SK-N-SH (cell line): ENCODE measurements around the gene GLS. TPM values are rescaled to one million over a fixed set of nuclear protein-coding genes. Genes with fewer than 3 reads are reported as not detected.

Source experiments
- CTCF ChIA-PET: fragments of 300-600, 350-600 bp; formaldehyde crosslinking; extraction: SDS; loops from one replicate; lab custom pipeline; 2021; lab: Yijun Ruan, JAX
- POLR2A ChIA-PET: fragments of 350-600 bp; sonication (Branson Sonifier 250); formaldehyde crosslinking; extraction: SDS; loops from one replicate; lab custom pipeline; 2020; ENCODE audit warnings: antibody characterized with exemption, inconsistent platforms; lab: Yijun Ruan, JAX
- DNase-seq: peaks from one replicate; pipeline ENCODE4 v3.0.0; 2012
- H2AFZ ChIP-seq: fragments of 200-600 bp; sonication (generic); 2 replicates; pipeline ENCODE4 v1.8.1; 2016; ENCODE audit warnings: antibody characterized with exemption, mild to moderate bottlenecking, low read depth
- H3F3A ChIP-seq: fragments of 200-600 bp; sonication (generic); replicated peaks from 2 replicates; pipeline ENCODE3; 2016; ENCODE audit warnings: antibody characterized with exemption, mild to moderate bottlenecking; ENCODE audit not compliant: insufficient read depth
- H3K27ac ChIP-seq, 2 experiments: fragments of 200-500 bp in 1 of 2; fragments of 200-600 bp in 1 of 2; sonication (Bioruptor generic) in 1 of 2; sonication (generic), shearing (Covaris generic) in 1 of 2; 2 replicates each; pipeline versions ENCODE4 v1.5.1 to v1.6.1; 2014 to 2016; ENCODE audit warnings: low read depth in 2 of 2, inconsistent platforms in 1 of 2, low read length in 1 of 2, mild to moderate bottlenecking in 1 of 2, mixed read lengths in 1 of 2
- H3K27me3 ChIP-seq: fragments of 200-600 bp; sonication (generic), shearing (Covaris generic); 2 replicates; pipeline ENCODE4 v1.6.1; 2016; ENCODE audit warnings: mixed run types; ENCODE audit not compliant: insufficient read depth
- H3K36me3 ChIP-seq, 2 experiments: fragments of 200-500 bp in 1 of 2; fragments of 200-600 bp in 1 of 2; sonication (Bioruptor generic) in 1 of 2; sonication (generic) in 1 of 2; replicated peaks in 1 of 2; 2 replicates each; pipeline versions ENCODE3 to v1.5.1; 2014 to 2016; ENCODE audit warnings: low read length in 1 of 2, mild to moderate bottlenecking in 1 of 2; ENCODE audit not compliant: insufficient read depth in 2 of 2, control insufficient read depth in 1 of 2
- H3K4me1 ChIP-seq, 2 experiments: fragments of 200-500 bp in 1 of 2; fragments of 200-600 bp in 1 of 2; sonication (Bioruptor generic) in 1 of 2; sonication (generic), shearing (Covaris generic) in 1 of 2; 2 replicates each; pipeline versions ENCODE4 v1.5.1 to v1.6.1; 2014 to 2016; ENCODE audit warnings: low read depth in 1 of 2, low read length in 1 of 2, mixed run types in 1 of 2; ENCODE audit not compliant: insufficient read depth in 2 of 2, control insufficient read depth in 1 of 2
- H3K4me2 ChIP-seq: fragments of 200-600 bp; sonication (generic), shearing (Covaris generic); 2 replicates; pipeline ENCODE4 v1.6.1; 2017; ENCODE audit warnings: mixed run types
- H3K4me3 ChIP-seq, 2 experiments: fragments of 200-500 bp in 1 of 2; fragments of 200-600 bp in 1 of 2; sonication (Bioruptor generic) in 1 of 2; sonication (generic), shearing (Covaris generic) in 1 of 2; 2 replicates each; pipeline versions ENCODE4 v1.5.1 to v1.8.1; 2014 to 2016; ENCODE audit warnings: low read depth in 2 of 2, inconsistent platforms in 1 of 2, low read length in 1 of 2, mild to moderate bottlenecking in 1 of 2, mixed read lengths in 1 of 2, moderate library complexity in 1 of 2
- H3K79me2 ChIP-seq: fragments of 200-600 bp; sonication (generic); 2 replicates; pipeline ENCODE4 v1.8.1; 2017; ENCODE audit warnings: mild to moderate bottlenecking; ENCODE audit not compliant: insufficient read depth
- H3K9ac ChIP-seq: fragments of 200-600 bp; sonication (generic); 2 replicates; pipeline ENCODE4 v1.6.1; 2017; ENCODE audit warnings: mixed run types
- H3K9me2 ChIP-seq: fragments of 200-600 bp; sonication (generic); 2 replicates; pipeline ENCODE4 v1.6.1; 2017; ENCODE audit warnings: mixed run types
- H3K9me3 ChIP-seq: fragments of 200-600 bp; sonication (generic); 2 replicates; pipeline ENCODE4 v1.6.1; 2017; ENCODE audit warnings: mixed run types, mild to moderate bottlenecking, moderate library complexity
- H4K20me1 ChIP-seq: fragments of 200-600 bp; sonication (generic); 2 replicates; pipeline ENCODE4 v1.6.1; 2017; ENCODE audit warnings: mild to moderate bottlenecking, mixed run types; ENCODE audit not compliant: insufficient read depth
- CHD2 ChIP-seq: fragments of 150-350 bp; IDR thresholded peaks from 2 replicates; pipeline ENCODE4 v1.6.1; 2018; ENCODE audit warnings: low read length; ENCODE audit not compliant: partially characterized antibody
- EP300 ChIP-seq, 2 experiments: IDR thresholded peaks; 2 replicates each; pipeline versions ENCODE4 v1.4.0 to v1.6.1; 2012; ENCODE audit warnings: borderline replicate concordance in 1 of 2, low read depth in 1 of 2, low read length in 1 of 2
- FOSL2 ChIP-seq: IDR thresholded peaks from 2 replicates; pipeline ENCODE4 v1.4.0; 2012; ENCODE audit warnings: low read depth, mild to moderate bottlenecking, moderate library complexity, borderline replicate concordance
- FOXJ3 ChIP-seq: sonication (generic); formaldehyde crosslinking; IDR thresholded peaks from 2 replicates; pipeline ENCODE4 v1.5.1; 2020; ENCODE audit warnings: mild to moderate bottlenecking, missing genetic modification reagents
- FOXM1 ChIP-seq: IDR thresholded peaks from 2 replicates; pipeline ENCODE4 v1.4.0; 2012; ENCODE audit warnings: low read depth, mild to moderate bottlenecking
- GATA2 ChIP-seq: sonication (generic); formaldehyde crosslinking; IDR thresholded peaks from 2 replicates; pipeline ENCODE4 v1.5.0; 2020; ENCODE audit warnings: mild to moderate bottlenecking, missing genetic modification reagents
- JUND ChIP-seq: IDR thresholded peaks from 2 replicates; pipeline ENCODE4 v1.4.0; 2012
- MEF2A ChIP-seq: IDR thresholded peaks from 2 replicates; pipeline ENCODE4 v1.4.0; 2012; ENCODE audit warnings: low read depth, borderline replicate concordance
- MXI1 ChIP-seq: IDR thresholded peaks from 2 replicates; pipeline ENCODE4 v1.6.1; 2012; ENCODE audit warnings: mild to moderate bottlenecking, low read depth, low read length, improper control_type of control experiment
- NFIC ChIP-seq: IDR thresholded peaks from 2 replicates; pipeline ENCODE4 v1.4.0; 2012; ENCODE audit warnings: borderline replicate concordance
- PBX3 ChIP-seq: IDR thresholded peaks from 2 replicates; pipeline ENCODE4; 2012
- POLR2AphosphoS5 ChIP-seq: IDR thresholded peaks from 2 replicates; pipeline ENCODE4 v1.6.1; 2012; ENCODE audit warnings: low read depth, low read length
- RAD21 ChIP-seq: IDR thresholded peaks from 2 replicates; pipeline ENCODE4 v1.6.1; 2012; ENCODE audit warnings: mild to moderate bottlenecking, low read length
- SIN3A ChIP-seq: IDR thresholded peaks from 2 replicates; pipeline ENCODE4 v1.6.1; 2012; ENCODE audit warnings: low read depth, mild to moderate bottlenecking, low read length, moderate library complexity, borderline replicate concordance
- SMC3 ChIP-seq: IDR thresholded peaks from 2 replicates; pipeline ENCODE4 v1.6.1; 2012; ENCODE audit warnings: low read depth, low read length, improper control_type of control experiment
- TEAD4 ChIP-seq: IDR thresholded peaks from 2 replicates; pipeline ENCODE4 v1.4.0; 2012; ENCODE audit warnings: mild to moderate bottlenecking, borderline replicate concordance; ENCODE audit not compliant: insufficient read depth
- YY1 ChIP-seq: IDR thresholded peaks from 2 replicates; pipeline ENCODE4 v1.4.0; 2012; ENCODE audit warnings: low read depth, mild to moderate bottlenecking
- WGBS: methylation state at CpG from one replicate; pipeline ENCODE4 v1.1.6; 2017; ENCODE audit warnings: low lambda C conversion rate; 5-methylcytosine and 5-hydroxymethylcytosine counted together
- polyA plus RNA-seq, 3 experiments: library from polyadenylated mRNA; depleted of rRNA; stranded (reverse); fragments of >200 nt; gene quantifications; 2 replicates each; pipeline ENCODE4 v1.2.3, GENCODE V29; 2012
- TF ChIP-seq, protein P1 (sequence below): IDR thresholded peaks from 2 replicates; pipeline ENCODE4 v1.4.0; 2012; ENCODE audit warnings: low read depth, borderline replicate concordance
- TF ChIP-seq, protein P2 (sequence below): IDR thresholded peaks from 2 replicates; pipeline ENCODE4 v1.4.0; 2012; ENCODE audit warnings: low read depth, borderline replicate concordance

GLS gene
- polyA plus RNA-seq, 1 of the 3 experiments (the other 2 are of a cell fraction), result 37.2 TPM

- H3K9ac ChIP-seq, result no peak overlapping the region; the same call in 1 of the 2 replicates
- H3K36me3 ChIP-seq, result peaks cover 82 to 87% of the 10 kb centered on the region in 2 experiments
- H3K27me3 ChIP-seq, result no peaks in the 10 kb centered on the region
- TF ChIP-seq RAD21, result no peak
- H4K20me1 ChIP-seq, result no peaks in the 10 kb centered on the region
- CTCF ChIA-PET, result interaction anchor here (0.6 to 1.1 kb wide), 3 partner anchors 14 to 53 kb away, joined by 3 to 4 read pairs (median 4); no protein-coding TSS in a partner anchor
- H3K4me1 ChIP-seq, result peaks cover 3 to 7% of the 10 kb centered on the region in 2 experiments; a peak in 3 of 4 replicates
- peaks cover 68% of the 10 kb centered on the region for H3F3A ChIP-seq
- H3K27ac ChIP-seq, result peak overlapping the region; percentile 47 to 66; a peak in 3 of 4 replicates
- no peaks in the 10 kb centered on the region for H3K9me2 ChIP-seq
- H3K9me3 ChIP-seq, result no peaks in the 10 kb centered on the region
- no peak overlapping the region for H2AFZ ChIP-seq
- H3K4me2 ChIP-seq, result no peak overlapping the region
- H3K79me2 ChIP-seq, result peaks cover 58% of the 10 kb centered on the region
- no peak overlapping the region for H3K4me3 ChIP-seq
- WGBS, result 91% methylated on average over 1 of the region's 1 CpG
- DNase-seq, result no peak
- POLR2A ChIA-PET, result interaction anchor here (0.7 kb wide), 1 partner anchor 20 kb away, joined by 3 read pairs; no protein-coding TSS in a partner anchor
Observed at GRCh38 chr2:190903693-190904450, 23.3 kb downstream of the GLS start.

- CTCF ChIA-PET, result interaction anchor here (0.6 kb wide), 1 partner anchor 20 kb away, joined by 4 read pairs; no protein-coding TSS in a partner anchor
- whole genome bisulfite sequencing, result 84% methylated on average over 3 of the region's 3 CpGs
- Histone ChIP-seq H3F3A (peaks cover 76% of the 10 kb centered on the region), H3K9me3 (no peaks in the 10 kb centered on the region), H3K79me2 (peaks cover 51% of the 10 kb centered on the region), H4K20me1 (no peaks in the 10 kb centered on the region), H3K27me3 (no peaks in the 10 kb centered on the region), H3K9me2 (no peaks in the 10 kb centered on the region), H3K9ac (no peak overlapping the region; the same call in 1 of the 2 replicates), H2AFZ (no peak overlapping the region), H3K4me1 (peaks cover 3 to 7% of the 10 kb centered on the region in 2 experiments; a peak in 3 of 4 replicates), H3K36me3 (peaks cover 73 to 84% of the 10 kb centered on the region in 2 experiments), H3K27ac (peak overlapping the region; percentile 47 to 66), H3K4me3 (no peak overlapping the region), H3K4me2 (no peak overlapping the region)
- POLR2A ChIA-PET, result no interaction called here
- DNase-seq, result no peak
- TF ChIP-seq GATA2 (CRISPR knock-in tag), result no peak
- peak; percentile 11; the same call in 1 of the 2 replicates for TF ChIP-seq JUND
- no peak for TF ChIP-seq MEF2A
- TF ChIP-seq SMC3, result no peak
- 0 out of 2 replicates have a peak, but pooled peaks have one; percentile 10 for TF ChIP-seq FOSL2
- no peak for TF ChIP-seq NFIC
- peak; percentile 10; the same call in 1 of the 2 replicates for TF ChIP-seq POLR2AphosphoS5
- TF ChIP-seq SIN3A, result no peak
- TF ChIP-seq YY1, result no peak
- no peak for TF ChIP-seq FOXJ3 (CRISPR knock-in tag)
- no peak for TF ChIP-seq MXI1
- TF ChIP-seq EP300 (IDR thresholded peaks at IDR 0.05; ENCODE audit: borderline replicate concordance in 1 of 2, low read depth in 1 of 2, low read length in 1 of 2), result no peak
- TF ChIP-seq CHD2, result no peak
- TF ChIP-seq, protein P1, sequence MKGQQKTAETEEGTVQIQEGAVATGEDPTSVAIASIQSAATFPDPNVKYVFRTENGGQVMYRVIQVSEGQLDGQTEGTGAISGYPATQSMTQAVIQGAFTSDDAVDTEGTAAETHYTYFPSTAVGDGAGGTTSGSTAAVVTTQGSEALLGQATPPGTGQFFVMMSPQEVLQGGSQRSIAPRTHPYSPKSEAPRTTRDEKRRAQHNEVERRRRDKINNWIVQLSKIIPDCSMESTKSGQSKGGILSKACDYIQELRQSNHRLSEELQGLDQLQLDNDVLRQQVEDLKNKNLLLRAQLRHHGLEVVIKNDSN, result no peak
- TF ChIP-seq TEAD4, result no peak
- peak; percentile 19; the same call in 1 of the 2 replicates for TF ChIP-seq PBX3
- no peak for TF ChIP-seq FOXM1
- TF ChIP-seq, protein P2, sequence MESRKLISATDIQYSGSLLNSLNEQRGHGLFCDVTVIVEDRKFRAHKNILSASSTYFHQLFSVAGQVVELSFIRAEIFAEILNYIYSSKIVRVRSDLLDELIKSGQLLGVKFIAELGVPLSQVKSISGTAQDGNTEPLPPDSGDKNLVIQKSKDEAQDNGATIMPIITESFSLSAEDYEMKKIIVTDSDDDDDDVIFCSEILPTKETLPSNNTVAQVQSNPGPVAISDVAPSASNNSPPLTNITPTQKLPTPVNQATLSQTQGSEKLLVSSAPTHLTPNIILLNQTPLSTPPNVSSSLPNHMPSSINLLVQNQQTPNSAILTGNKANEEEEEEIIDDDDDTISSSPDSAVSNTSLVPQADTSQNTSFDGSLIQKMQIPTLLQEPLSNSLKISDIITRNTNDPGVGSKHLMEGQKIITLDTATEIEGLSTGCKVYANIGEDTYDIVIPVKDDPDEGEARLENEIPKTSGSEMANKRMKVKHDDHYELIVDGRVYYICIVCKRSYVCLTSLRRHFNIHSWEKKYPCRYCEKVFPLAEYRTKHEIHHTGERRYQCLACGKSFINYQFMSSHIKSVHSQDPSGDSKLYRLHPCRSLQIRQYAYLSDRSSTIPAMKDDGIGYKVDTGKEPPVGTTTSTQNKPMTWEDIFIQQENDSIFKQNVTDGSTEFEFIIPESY, result no peak
Observed at GRCh38 chr2:190904640-190905261, 24.1 kb downstream of the GLS start.
